Endometrium (tissue), 2 donors: ENCODE data around the gene MARVELD2.
"Not testable (repeated sequence)": the region's sequence is repeated elsewhere in the genome, so short reads cannot be mapped to it uniquely, and the experiment has no call there.

Source experiments
- FAIRE-seq: peaks from 2 replicates; lab custom pipeline; 2012; peaks lifted over from hg19 to GRCh38; lab: Jason Lieb, UNC
- donor health status: control.
- donor health status: control.

MARVELD2 gene

DNA sequence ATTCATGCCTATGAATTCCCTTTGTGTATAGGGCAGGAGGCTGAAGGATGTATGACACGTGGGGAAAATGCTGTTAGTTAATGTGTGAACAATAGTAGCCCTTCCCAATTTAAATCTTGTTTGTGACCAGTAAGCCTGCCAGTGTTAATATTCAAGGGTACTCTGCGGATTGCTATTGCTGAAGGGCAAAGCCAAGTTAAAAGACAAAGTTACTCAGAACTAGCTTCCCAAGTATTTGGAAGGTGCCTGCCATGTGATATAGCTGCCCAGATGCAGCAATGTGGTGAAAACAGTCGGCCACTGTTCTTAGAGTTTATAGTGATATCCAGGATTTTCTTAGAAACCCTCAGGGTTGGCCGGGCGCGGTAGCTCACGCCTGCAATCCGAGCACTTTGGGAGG, 34.6 kb downstream of the MARVELD2 start:
- no peak for FAIRE-seq

DNA sequence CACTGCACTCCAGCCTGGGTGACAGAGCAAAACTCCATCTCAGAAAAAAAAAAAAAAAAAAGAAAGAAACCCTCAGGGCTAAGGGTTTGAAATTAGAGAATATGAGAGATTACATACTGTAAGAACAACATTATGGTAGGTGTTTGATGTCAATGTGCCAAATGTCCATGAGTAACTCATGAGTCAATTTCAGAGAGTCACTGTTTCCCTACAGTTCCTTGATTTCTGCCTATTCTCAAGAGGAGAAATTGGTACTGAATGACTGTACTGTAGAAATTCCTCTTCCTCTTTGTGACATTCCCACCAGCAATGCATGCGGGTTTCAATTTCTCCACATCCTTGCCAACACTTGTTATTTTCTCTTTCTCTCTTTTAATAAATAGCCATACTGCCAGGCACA, 35.2 kb downstream of the MARVELD2 start:
- FAIRE-seq: no peak

DNA sequence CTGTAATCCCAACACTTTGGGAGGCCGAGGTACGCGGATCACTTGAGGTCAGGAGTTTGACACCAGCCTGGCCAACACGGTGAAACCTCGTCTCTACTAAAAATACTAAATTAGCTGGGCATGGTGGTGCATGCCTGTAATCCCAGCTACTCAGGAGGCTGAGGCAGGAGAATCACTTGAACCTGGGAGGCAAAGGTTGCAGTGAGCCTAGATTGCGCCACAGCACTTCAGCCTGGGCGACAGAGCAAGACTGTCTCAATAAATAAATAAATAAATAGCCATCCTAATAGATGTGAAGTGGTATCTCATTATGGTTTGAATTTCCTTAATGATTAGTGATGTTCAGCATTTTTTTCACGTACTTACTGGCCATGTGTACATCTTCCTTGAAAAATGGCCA, 35.6 kb downstream of the MARVELD2 start:
- FAIRE-seq: not testable (repeated sequence)

DNA sequence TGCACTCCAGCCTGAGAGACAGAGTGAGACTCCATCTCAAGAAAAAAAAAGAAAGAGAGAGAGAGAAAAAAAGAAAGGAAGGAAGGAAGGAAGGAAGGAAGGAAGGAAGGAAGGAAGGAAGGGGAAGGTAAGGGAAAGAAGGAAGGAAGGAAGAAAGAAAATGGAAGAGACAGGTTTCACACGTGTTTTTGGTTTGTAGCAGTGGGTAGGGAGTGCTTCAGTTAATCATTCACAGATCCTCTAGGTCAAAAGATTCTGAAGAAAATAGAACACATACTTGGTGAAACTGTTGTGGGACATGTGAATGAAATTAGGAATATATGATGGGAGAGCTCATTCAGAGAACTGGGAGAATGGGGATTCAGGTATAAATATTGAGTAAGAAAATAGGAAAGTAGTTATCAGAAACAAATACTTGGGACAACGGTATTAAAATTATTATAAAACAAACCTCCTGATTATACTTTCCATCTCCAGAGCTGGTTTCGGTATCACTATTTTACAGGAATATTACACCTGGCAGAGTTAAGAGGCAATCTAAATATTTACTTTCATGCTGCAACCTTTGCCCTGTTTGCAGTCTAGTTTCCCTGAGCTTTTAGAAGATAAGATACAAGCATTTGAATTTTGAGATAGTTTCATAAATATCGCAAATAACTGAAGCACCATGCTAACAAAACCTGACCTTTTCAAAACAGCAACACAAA, 37.2 kb downstream of the MARVELD2 start:
- no peak for FAIRE-seq

DNA sequence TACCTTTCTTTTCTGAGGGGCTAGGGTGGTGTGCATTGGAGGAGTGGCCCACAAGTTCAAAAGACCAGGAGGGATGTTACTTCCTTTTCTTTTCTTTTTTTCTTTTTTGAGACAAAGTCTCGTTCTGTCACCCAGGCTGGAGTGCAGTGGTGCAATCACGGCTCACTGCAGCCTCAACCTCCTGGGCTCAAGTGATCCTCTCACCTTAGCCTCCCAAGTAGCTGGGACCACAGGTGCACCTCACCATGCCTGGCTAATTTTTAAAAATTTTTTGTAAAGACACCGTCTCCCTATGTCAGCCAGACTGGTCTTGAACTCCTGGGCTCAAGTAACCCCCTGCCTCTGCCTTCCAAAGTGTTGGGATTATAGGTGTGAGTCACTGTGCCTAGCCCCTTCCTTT, 38.6 kb downstream of the MARVELD2 start:
- not testable (repeated sequence) for FAIRE-seq

DNA sequence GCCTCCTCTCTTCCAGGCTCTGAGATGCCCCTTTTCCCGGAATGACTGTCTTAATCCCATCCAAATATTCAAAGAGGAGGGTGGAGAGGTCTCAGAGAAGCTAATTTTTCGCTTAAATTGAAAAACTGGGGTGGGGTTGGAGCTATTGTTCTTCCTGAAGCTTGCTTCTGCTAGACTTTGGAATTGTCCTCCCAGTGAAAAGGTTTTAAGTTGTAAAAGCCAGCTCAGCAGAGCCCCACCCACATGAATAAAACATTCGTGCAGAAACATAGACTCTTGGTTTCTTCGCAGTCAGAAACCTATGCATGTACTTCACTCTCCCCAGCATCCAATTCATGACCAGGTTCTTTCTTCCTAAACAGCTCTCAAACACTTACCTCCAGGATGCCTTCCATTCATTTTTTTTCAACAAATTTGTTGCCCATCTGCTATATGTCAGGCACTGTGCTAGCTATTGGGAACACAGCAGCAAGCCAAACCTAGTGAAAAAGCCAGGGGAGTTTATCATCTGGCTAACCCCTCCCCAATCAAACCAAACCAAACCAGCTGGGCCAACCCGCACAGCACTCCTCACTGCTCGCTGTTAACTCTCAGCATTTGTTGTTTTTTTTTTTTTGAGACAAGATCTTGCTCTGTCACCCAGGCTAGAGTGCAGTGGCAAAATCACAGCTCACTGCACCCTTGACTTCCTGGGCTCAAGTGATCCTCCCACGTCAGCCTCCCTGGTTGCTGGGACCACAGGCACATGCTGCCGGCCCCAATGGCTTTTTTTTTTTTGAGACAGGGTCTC, 39.7 kb downstream of the MARVELD2 start:
- no peak for FAIRE-seq

DNA sequence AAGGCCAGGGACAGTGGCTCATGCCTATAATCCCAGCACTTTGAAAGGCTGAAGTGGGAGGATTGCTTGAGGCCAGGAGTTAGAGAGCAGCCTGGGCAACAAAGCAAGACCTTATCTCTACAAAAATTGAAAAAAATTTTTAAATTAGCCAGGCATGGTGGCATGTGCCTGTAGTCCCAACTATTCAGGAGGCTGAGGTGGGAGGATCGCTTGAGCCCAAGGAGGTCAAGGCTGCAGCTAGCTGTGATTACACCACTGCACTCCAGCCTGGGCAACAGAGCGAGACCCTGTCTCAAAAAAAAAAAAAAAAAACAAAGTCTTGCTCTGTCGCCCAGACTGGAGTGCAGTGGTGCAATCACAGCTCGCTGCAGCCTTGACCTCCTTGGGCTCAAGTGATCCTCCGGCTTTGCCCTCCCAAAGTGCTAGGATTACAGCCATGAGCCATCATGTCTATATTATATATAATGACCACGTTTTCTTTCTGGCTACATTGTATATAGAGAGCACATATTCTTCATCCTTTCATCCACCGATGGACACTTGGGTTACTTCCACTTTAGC, 40.6 kb downstream of the MARVELD2 start:
- not testable (repeated sequence) for FAIRE-seq

DNA sequence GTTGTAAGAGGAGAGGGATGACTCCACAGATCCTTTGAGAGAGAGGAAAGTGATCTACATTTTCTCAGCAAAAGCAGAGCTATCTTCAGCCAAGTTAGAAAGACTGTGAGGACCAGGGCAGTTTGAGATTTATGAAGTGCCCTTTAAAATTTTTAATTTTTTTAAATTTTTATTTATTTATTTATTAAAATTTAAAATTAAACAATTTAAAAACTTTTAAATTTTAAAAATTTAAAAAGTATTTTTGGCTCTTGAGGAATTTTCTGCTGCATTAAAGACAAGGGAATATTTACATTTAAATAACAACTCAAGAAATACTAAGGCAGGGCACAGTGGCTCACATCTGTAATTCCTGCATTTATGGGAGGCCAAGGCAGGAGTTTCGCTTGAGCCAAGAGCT, 47.3 kb downstream of the MARVELD2 start:
- no peak for FAIRE-seq

DNA sequence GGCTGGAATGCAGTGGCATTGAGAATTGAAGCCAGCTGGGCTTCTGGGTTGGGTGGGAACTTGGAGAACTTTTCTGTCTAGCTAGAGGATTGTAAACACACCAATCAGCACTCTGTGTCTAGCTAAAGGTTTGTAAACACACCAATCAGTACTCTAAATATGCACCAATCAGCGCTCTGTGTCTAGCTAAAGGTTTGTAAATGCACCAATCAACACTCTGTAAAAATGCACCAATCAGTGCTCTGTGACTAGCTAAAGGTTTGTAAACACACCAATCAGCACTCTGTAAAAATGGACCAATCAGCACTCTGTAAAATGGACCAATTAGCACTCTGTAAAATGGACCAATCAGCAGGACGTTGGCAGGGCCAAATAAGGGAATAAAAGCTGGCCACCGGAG, 51.5 kb downstream of the MARVELD2 start:
- not testable (repeated sequence) for FAIRE-seq

DNA sequence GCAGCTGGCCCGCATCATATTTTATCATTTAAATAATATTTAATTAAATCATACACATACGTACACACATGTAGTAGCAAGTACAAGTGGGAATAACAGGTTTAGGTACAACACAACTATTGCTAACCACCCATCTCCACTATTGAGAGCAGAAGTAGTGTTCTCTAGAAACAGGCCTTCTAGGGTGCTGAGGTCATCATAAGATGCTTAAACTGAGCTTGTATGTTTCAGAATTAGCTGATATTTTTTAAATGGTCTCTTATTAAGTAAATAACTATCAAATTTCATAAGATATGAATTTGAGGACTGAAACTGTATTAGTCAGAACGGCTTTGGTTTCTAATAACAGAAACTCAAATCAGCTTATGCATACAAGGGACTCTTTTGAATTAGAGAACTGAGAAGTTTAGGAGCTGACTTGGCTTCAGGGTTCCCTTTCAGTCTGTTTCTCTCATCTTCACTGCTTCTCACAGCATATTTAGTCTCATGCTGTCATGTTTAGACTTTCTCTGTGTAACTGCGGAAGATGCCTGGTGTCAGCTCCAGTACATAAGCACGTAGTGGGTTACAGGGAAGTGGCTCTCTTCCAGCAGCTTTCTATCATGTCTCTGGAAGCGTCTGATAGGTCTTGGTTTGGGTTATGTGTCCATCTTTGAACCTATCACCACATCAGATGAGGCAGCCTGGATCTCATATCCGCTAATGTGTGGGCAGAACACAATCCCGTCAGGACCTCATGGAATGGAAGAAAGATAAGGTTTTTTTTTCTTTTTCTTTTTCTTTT, 52.7 kb downstream of the MARVELD2 start:
- FAIRE-seq: no peak

DNA sequence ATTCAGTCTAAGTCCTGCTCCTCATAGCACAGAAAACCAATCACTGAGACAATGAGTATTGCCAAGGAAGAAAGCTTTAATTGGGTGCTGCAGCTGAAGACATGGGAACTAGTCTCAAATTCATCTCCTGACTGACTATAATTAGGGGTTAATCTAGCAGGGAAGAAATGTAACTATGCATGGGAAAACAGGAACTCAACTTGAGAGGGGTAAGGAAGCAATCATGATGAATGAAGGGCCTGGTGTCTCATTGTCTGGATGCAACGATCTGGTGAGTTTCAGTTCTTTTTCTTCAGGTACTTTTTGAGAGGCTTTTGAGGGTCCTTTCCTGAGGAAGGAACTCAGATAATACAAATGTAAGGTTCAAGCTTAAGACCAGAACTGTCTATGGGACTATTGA, 53.7 kb downstream of the MARVELD2 start:
- FAIRE-seq: no peak

DNA sequence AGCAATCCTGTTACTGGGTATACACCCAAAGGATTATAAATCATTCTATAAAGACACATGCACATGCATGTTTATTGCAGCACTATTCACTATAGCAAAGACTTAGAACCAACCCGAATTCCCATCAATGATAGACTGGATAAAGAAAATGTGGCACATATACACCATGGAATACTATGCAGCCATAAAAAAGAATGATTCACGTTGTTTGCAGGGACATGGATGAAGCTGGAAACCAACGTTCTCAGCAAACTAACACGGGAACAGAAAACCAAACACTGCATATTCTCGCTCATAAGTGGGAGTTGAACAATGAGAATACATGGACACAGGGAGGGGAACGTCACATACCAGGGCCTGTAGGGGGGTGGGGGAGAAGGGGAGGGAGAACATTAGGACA, 56.6 kb downstream of the MARVELD2 start:
- not testable (repeated sequence) for FAIRE-seq

DNA sequence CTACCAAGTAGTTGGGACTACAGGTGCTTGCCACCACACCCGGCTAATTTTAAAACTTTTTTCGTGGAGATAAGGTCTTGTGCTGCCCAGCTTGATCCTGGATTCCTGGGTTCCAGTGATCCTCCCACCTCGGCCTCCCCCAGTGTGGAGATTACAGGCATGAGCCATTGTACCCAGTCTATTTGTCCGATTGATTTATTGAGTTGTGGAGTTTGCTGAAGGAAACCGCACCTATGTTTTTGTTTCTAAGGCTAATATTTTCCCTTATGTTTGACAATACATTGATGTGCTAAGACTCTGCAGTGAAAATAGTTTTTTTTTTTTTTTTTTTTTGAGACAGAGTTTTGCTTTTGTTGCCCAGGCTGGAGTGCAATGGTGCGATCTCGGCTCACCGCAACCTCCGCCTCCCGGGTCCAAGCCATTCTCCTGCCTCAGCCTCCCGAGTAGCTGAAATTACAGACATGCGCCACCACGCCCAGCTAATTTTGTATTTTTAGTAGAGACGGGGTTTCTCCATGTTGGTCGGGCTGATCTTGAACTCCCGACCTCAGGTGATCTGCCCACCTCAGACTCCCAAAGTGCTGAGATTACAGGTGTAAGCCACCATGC, 57.7 kb downstream of the MARVELD2 start:
- not testable (repeated sequence) for FAIRE-seq

DNA sequence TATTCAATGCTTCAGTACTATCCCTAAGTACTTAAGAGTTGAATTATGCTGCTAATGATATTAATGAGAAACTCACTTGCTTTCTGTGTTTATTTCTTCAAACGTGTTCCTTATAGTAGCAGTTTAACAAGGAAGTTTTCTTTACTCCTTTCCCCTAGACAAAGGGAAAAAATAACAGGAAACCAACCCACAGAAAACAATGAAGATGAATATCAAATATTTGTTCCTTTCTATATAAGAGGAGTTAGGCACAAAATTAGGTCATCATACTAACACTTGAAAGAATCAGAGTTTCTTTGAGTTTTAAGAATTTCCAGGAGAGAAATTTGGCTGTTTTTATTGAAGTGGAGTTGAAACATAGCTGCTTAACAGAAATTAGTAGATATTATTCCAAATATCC, 62.3 kb downstream of the MARVELD2 start:
- no peak for FAIRE-seq

DNA sequence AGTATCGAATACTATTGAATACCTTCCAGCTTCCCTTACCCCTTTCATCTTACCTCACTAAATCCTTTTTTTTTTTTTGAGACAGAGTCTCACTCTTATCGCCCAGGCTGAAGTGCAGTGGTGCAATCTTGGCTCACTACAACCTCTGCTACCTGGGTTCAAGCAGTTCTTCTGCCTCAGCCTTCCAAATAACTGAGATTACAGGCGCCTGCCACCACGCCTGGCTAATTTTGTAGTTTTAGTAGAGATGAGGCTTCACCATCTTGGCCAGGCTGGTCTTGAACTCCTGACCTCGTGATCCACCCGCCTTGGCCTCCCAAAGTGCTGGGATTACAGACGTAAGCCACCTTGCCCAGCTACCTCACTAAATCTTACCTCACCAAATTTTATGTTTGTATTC, 63.4 kb downstream of the MARVELD2 start:
- FAIRE-seq: not testable (repeated sequence)

DNA sequence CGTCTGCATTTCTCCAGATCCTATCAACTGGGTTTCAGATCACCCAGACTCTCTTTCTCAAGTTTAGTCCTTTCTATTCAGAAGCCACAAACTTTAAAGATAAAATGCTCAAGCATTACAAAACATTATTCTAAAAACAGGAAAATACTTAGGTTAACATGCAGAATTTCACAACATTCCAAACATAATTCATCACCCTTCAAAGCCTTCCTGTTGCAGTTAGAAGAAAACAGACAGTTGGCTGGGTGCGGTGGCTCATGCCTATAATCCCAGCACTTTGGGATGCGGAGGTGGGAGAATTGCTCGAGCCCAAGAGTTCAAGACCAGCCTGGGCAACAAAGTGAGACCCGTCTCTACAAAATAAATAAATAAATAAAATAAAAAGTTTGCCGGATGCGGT, 70.0 kb downstream of the MARVELD2 start:
- no peak for FAIRE-seq

DNA sequence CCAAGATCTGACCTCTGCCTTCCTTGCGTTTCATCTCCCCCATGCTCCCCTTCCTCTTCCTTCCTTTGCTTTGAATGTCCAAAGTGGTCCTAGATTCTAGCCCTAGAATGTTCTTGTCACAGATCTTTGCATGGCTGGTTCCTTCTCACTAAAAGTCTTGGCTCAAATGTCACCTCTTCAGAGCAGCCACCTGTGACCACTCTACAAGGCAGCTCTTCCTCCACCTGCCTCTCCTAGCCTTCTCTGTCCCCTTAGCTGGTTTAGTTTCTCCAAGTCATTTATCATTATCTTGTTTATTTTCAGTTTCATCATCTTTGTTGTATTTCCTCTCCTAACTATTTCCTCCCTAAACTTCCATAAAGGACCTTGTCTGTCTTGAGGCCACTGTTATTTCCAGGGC, 70.6 kb downstream of the MARVELD2 start:
- FAIRE-seq: no peak

DNA sequence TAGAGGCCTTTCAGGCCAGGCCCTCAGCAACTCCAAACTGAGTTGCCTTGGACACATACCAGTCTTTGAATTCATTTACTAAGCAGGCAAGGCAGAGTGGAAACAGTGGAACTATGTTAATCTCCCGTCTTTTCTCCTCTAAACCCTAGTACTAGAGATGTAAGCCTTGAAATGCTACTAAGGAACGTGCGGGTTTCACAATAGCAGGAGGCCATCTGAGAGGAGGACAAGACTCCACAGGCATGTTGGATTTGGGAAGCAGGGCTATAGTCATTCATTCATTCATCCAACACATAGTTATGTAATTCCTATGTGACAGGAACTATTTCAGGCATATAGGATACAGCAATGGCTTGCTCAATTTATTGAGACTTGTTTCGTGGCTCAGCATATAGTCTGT, 74.3 kb downstream of the MARVELD2 start:
- FAIRE-seq: no peak

DNA sequence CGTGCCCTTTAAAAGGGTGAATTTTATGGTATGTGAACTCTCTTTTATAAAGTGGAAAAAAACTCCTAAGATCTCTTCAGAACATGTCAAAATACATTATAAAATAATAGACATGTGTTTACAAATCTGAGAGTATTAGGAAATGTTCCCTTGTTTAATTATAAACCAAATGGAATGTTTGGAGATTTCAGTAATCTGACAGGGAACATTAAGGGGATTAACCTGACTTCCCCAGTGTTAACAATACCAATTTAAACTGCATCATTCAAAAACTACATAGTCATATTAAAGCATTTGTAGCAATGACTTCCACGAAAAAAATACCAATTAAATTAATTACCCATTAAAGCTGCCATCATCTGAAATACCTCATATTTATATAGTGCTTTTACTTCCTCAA, 76.1 kb downstream of the MARVELD2 start:
- no peak for FAIRE-seq

DNA sequence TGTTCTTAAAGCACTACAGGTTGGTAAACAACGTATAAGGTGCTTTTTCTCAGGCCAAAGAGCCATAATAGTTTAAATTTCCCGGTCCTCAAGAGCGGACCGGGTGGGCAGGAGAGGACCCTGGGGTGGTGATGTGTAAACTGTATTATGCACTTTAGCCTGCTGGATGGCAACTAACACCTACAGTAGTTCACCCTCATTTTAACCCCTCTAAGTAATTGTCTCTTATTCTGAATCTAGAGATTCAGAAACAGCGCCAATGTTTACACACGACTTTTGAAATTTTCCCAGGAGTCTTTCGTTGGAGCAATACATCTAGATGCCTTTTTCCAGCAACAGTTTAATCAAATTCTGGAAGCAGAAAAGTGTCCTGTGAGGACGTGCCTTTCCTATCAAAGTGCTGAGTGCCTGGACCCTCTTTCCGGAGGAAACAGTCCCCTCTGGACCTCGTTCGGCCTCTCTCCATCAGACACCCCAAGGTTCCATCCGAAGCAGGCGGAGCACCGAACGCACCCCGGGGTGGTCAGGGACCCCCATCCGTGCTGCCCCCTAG, 77.0 kb downstream of the MARVELD2 start:
- FAIRE-seq: no peak

DNA sequence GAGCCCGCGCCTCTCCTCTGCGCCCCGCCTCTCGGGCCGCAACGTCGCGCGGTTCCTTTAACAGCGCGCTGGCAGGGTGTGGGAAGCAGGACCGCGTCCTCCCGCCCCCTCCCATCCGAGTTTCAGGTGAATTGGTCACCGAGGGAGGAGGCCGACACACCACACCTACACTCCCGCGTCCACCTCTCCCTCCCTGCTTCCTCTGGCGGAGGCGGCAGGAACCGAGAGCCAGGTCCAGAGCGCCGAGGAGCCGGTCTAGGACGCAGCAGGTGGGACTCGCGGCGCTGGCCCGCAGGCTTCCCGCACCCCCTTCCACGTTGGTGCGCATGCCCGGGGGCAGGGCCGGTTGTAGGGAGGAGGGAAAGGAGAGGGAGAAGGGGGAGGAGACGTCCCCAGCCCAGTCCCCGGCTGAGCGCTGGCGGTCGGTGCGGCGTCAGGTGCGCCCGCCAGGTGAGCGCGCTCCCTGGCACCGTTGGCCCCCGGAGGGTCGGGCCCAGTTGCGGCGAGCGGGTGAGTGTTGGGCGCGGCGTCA, 77.5 kb downstream of the MARVELD2 start, which contains the start of gene OCLN:
TSS of gene OCLN (plus strand) at position 400 of the 532 bp plus-strand sequence. CDS start 11,455 bp downstream, outside the sequence.
- FAIRE-seq: no peak
